ENCODE data around the gene MAML2. TPM values are rescaled to one million over a fixed set of nuclear protein-coding genes. Genes with fewer than 3 reads are reported as not detected.

The MAML2 gene
- polyA plus RNA-seq, 3 donors, result 0.57 to 7.6 (median 1.2) TPM

DNA sequence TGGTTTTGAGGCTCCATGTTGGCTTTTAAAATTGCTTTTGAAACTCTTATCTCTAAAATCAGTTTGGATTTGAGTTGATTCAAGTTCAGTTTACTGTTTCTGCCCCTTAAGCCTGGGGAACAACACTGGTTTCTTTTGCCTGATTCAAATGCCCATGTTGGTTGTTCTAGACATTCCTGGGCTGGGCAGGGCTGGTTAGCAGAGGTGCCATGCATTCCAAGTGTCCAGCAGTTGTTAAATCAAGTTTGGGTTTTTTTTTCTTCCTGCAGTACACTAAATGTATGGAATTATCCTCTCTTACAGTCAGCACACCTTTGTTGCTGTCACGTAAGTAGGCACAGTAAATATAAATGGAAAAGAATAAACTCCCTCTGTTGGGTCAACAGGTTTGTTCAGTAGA is 351.9 kb downstream of the MAML2 start:
- no peak for DNase-seq
- no peaks in the 10 kb centered on the region for H3K4me1 ChIP-seq (ENCODE audit: control insufficient read depth in 1 of 2, insufficient read depth in 2 of 2, low read length in 2 of 2)
- H2AFZ ChIP-seq (ENCODE audit: insufficient read depth, low read depth, low read length, poor library complexity, severe bottlenecking), result no peak overlapping the region
- no CpG with 5 or more reads among the region's 1 CpG for WGBS (ENCODE audit: insufficient coverage)
- H3K9ac ChIP-seq (ENCODE audit: insufficient read depth, low read length, poor library complexity, severe bottlenecking), result no peak overlapping the region
- H3K4me2 ChIP-seq (replicated peaks; ENCODE audit: extremely low read depth, low read length, poor library complexity, severe bottlenecking), result no peak overlapping the region
- H3K79me2 ChIP-seq (ENCODE audit: insufficient read depth, low read length), result no peaks in the 10 kb centered on the region
- intact Hi-C loops (cut with micrococcal nuclease), result no loop called here
- H3K9me3 ChIP-seq (replicated peaks in 1 of 2; ENCODE audit: control insufficient read depth in 1 of 2, insufficient read depth in 1 of 2, low read length in 2 of 2), result no peaks in the 10 kb centered on the region
- peaks cover 0 to 10% of the 10 kb centered on the region in 2 donors for H3K36me3 ChIP-seq (replicated peaks in 1 of 2; ENCODE audit: control insufficient read depth in 1 of 2, insufficient read depth in 2 of 2, low read length in 2 of 2)
- peaks cover 0 to 2% (median 0%) of the 10 kb centered on the region in 3 donors for H3K27me3 Mint-ChIP-seq (ENCODE audit: low read depth in 3 of 3)
- no peak overlapping the region for H3K27ac ChIP-seq (ENCODE audit: low read depth in 1 of 2, low read length in 2 of 2)
- H3K9me3 Mint-ChIP-seq, result no peaks in the 10 kb centered on the region
- H3K27me3 ChIP-seq (ENCODE audit: control insufficient read depth in 2 of 2, insufficient read depth in 2 of 2, low read length in 2 of 2), result no peaks in the 10 kb centered on the region
- no peak for TF ChIP-seq CTCF (IDR thresholded peaks at IDR 0.05)
- no peak overlapping the region for H3K27ac Mint-ChIP-seq
- no peaks in the 10 kb centered on the region for H3K4me1 Mint-ChIP-seq
- no peak overlapping the region for H3K4me3 ChIP-seq (replicated peaks in 1 of 3; ENCODE audit: low read depth in 2 of 3, low read length in 3 of 3)
- H3K36me3 Mint-ChIP-seq, result peaks cover 18 to 26% of the 10 kb centered on the region in 2 donors
- no peak overlapping the region for H3K4me3 Mint-ChIP-seq
- peaks cover 4% of the 10 kb centered on the region for H4K20me1 ChIP-seq (ENCODE audit: insufficient read depth, low read length)

DNA sequence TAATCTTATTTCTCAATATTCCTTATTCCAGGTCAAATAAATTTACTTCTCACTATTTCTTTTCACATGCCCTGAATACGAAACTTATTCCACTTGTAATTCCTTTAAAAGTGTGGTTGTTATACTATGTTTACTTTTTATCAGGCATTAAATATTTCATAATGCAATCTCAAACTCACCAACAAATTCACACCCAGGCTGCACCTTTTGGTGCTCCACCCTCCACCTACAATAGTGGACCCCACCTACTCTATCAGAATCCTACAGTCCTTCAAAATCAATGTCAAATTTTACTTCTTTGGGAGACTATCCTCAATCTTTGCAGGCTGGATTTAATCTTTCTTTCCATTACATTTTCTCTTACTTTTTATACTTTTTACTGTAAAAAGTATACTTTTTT is 353.2 kb downstream of the MAML2 start:
- Mint-ChIP-seq H3K27me3 (ENCODE audit: low read depth in 3 of 3) (peaks cover 0 to 2% (median 2%) of the 10 kb centered on the region in 3 donors), H3K36me3 (peaks cover 23 to 30% of the 10 kb centered on the region in 2 donors), H3K9me3 (no peaks in the 10 kb centered on the region), H3K4me1 (no peaks in the 10 kb centered on the region), H3K27ac (no peak overlapping the region), H3K4me3 (no peak overlapping the region)
- no peaks in the 10 kb centered on the region for H3K9me3 ChIP-seq (replicated peaks in 1 of 2; ENCODE audit: control insufficient read depth in 1 of 2, insufficient read depth in 1 of 2, low read length in 2 of 2)
- H4K20me1 ChIP-seq (ENCODE audit: insufficient read depth, low read length), result peaks cover 4% of the 10 kb centered on the region
- H3K4me3 ChIP-seq (replicated peaks in 1 of 3; ENCODE audit: low read depth in 2 of 3, low read length in 3 of 3), result no peak overlapping the region
- no peak for DNase-seq
- H2AFZ ChIP-seq (ENCODE audit: insufficient read depth, low read depth, low read length, poor library complexity, severe bottlenecking), result no peak overlapping the region
- no peak overlapping the region for H3K27ac ChIP-seq (ENCODE audit: low read depth in 1 of 2, low read length in 2 of 2)
- no peaks in the 10 kb centered on the region for H3K27me3 ChIP-seq (ENCODE audit: control insufficient read depth in 2 of 2, insufficient read depth in 2 of 2, low read length in 2 of 2)
- intact Hi-C loops (cut with micrococcal nuclease), result no loop called here
- TF ChIP-seq CTCF (IDR thresholded peaks at IDR 0.05), result no peak
- H3K4me1 ChIP-seq (ENCODE audit: control insufficient read depth in 1 of 2, insufficient read depth in 2 of 2, low read length in 2 of 2), result no peaks in the 10 kb centered on the region
- H3K79me2 ChIP-seq (ENCODE audit: insufficient read depth, low read length), result no peaks in the 10 kb centered on the region
- H3K4me2 ChIP-seq (replicated peaks; ENCODE audit: extremely low read depth, low read length, poor library complexity, severe bottlenecking), result no peak overlapping the region
- H3K36me3 ChIP-seq (replicated peaks in 1 of 2; ENCODE audit: control insufficient read depth in 1 of 2, insufficient read depth in 2 of 2, low read length in 2 of 2), result peaks cover 0 to 13% of the 10 kb centered on the region in 2 donors
- no CpG with 5 or more reads among the region's 1 CpG for WGBS (ENCODE audit: insufficient coverage)
- no peak overlapping the region for H3K9ac ChIP-seq (ENCODE audit: insufficient read depth, low read length, poor library complexity, severe bottlenecking)
